Fibroblast of skin of back (primary cell): ENCODE measurements around the gene DOCK6.
"Not testable (repeated sequence)": the region's sequence is repeated elsewhere in the genome, so short reads cannot be mapped to it uniquely, and the experiment has no call there.

Source experiments
- DNase-seq: peaks from one replicate; pipeline ENCODE4 v3.0.0-alpha.2; 2013

Gene DOCK6

DNA sequence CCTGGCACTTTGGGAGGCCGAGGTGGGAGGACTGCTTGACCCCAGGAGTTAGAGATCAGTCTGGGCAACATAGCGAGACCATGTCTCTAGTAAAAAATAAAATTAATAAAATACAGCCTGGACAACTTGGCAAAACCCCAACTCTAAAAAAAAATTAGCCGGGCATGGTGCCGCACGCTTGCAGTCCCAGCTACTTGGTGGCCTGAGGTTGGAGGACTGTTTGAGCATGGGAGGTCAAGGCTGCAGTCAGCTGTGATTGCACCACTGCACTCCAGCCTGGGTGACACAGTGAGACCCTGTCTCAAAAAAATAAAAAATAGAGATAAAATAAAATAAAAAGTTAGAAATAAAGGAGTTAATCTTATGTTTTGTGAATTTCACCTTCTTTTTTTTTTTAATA is 91.2 kb downstream of the DOCK6 start:
- no peak for DNase-seq

DNA sequence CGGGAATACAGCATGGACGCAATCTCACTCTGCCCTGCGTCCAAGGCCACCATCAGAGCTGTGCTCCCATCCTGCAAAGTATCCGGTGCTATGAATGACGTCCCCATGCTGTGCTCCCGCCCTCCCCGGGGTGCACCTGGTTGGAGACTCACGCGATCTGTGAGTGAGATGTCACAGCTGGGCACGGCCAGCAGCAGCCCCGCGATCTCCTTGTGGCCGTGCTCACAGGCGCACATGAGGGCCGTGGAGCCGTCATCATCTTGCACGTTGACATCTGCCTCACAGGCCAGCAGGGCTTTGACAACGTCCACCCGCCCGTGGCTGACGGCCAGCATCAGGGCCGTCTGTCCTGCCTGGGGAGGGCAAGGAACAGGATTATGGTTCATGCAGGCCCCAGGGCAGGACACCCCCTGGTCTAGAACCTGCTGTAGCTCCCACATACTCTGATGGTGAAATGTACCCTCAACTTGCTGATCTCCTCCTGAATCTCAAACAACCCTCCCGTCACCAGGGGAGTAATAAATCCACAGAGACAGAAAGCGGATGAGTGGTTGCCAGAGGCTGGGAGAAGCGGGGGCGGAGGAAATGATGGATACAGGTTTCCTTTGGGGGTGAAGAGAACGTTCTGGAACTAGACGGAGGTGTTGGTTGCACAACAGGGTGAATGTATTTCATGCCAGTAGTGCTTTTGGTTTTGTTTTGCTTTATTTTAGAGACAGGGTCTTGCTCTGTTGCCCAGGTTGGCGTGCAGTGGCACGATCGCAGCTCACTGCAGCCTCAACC is 92.2 kb downstream of the DOCK6 start:
- DNase-seq, result no peak

DNA sequence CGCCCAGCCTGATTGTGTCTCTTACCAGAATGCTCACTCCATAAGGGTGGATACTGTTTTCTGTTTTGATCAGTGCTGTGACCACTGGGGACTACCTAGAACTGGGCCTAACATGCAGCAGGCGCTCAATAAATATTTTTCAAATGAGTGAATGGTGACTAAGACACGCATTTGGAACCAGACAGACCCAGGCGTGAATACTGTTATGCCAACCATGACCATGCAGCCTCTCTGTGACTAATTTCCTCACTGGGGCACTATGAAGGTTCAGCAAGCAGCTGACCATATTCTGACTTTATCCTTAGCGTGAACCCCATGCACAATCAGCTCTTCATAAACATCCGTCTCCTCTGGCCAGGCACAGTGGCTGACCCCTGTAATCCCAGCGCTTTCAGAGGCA is 93.8 kb downstream of the DOCK6 start:
- peak; percentile 97 for DNase-seq

DNA sequence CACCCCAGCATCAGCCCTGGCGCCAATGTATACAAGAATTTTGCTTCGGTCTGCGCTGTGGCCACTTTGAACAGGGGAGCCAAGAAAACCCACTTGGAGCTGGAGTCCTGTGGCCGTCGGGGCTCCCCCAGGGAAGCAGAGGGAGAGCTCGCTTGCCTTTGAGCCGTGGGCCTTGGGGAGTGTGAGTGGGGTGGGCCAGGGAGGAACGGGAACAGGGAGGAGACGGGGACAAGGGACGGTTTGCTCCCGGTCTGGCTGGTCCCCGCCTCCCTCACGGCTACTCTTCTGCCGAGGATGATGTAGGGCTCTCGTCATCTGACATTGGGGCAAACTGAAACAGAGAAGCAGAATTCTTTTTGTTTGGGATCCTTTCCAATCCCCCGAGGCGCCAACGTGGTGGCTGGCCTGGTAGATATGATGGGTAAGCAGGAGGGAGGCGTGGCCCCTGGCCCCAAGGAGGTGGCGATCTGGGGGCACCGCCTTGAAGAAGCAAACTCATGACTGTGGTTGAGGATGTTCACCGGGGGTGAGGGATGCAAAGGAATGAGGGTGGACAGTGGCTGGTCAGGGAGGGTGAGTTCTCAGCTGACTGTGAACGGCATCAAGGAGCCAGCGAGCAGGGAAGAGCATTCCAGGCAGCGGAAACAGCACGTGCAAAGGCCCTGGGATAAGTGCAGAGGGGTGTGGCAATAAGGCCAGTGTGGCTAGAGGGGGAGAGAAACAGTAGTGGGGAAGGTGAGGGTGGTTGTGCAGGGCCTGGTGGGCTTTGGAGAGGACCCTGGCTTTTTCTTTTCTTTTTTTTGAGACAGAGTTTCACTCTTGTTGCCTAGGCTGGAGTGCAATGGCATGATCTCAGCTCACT is 95.8 kb downstream of the DOCK6 start:
- peak; percentile 73 for DNase-seq

DNA sequence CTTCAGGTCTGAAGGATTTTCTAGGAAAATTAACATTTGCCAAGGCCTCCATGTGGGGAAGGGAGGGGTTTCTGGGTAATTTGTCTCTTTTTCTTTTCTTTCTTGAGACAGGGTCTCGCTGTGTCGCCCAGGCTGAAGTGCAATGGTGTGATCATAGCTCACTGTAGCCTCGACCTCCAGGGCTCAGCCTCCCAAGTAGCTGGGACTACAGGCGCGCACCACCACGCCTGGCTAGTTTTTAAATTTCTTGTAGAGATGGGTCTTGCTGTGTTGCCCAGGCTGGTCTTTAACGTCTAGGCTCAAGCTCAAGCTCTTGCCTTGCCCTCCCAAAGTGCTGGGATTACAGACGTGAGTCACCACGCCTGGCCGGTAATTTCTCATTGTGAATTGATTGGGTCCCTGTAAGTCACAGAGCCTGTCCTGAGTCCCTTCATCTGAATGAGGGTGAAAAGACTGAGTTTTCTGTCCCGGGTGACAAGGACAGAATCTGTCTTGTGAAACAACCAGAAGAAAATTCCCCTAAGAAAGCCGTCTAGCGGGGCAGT is 96.8 kb downstream of the DOCK6 start:
- DNase-seq, result peak; percentile 70

DNA sequence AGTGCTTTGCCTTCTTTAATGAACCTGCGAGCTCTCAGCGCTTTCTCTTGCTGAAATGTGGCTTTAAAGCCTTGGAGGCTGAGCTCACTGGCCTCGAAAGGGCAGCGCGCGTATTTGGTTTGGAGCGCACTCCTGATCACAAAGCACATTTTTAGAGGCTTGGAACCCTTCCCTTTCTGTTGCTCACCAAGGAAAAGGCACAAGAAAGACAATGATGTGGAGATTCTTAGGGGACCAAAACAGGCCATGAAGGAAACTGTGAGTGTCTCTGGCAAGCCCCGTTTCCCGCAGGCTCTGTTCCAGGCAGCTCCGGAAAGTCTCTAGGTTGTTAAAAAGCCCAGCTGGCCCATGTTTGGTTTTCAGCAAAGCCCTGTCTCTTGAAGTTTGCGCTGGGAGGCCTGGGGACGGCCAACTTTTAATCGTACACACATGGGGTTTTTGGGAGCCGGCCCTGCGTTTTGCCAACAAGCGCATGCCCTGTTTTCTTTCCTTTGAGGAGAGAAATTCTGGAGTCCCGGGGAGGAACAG is 97.4 kb downstream of the DOCK6 start:
- peak; percentile 59 for DNase-seq

DNA sequence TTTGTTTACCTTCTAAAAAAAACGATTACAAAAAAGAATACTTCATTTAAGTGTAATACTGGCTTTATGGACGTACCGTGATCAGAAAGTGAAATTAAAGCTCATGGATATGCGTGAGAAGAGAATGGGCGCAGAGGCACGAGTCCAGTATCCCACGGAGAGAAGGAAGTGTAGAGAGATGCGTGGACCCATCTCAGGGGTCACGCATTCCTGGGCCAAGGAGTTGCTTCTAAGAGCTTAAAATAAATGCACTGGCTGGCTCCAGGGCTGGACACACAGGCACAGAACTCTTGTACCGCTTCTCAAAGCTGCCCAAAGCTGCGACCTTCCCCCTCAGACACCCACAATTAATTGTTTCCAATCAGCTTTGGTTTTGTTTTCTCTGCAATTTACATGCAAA is 98.0 kb downstream of the DOCK6 start:
- DNase-seq, result no peak

DNA sequence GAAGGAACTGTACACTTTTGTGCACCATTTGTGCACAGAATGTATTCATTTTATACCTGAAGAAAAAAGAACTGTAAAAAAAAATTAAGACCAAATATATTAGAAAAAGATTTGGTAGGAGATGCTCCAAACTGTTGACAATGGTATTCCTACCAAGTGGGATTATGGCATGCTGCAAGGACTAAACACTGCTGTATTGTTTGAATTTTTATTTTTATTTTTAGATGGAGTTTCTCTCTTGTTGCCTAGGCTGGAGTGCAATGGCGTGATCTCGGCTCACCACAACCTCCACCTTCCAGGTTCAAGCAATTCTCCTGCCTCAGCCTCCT is 101.9 kb downstream of the DOCK6 start:
- not testable (repeated sequence) for DNase-seq

DNA sequence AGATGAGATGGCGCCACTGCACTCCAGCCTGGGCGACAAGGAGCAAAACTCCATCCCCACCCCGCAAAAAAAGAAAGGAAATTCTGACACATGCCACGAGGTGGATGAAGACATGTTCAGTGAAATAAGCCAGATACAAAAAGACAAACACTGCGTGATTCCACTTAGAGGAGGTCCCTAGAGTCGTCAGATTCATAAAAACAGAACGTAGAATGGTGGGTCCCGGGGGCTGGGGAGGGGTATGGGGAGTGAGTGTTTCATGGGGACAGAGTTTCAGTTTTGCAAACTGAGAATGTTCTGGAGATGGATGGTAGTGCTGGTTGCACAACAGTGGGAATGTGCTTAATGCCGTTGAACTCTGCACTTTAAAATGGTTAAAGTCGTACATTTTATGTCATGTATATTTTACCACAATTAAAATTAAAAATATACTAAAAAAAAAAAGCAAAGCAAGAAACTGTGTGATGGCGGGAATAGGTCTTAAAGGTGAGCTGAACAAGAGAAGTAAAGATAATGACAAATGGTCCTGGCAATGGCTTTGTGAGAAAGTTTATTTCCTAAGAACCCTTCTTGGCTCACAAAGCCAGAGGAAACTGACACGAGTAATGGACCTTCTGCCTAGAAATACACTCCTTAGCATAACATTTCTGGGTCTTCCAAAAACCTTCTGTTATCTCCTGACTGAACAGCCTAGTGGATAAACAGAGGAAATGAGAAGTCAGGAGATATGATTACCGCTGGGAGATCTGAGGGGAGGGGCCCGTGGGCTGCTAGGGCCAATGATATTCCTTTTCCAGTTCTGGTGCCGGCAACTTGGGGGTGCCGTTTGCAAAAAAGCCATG is 102.5 kb downstream of the DOCK6 start:
- no peak for DNase-seq

DNA sequence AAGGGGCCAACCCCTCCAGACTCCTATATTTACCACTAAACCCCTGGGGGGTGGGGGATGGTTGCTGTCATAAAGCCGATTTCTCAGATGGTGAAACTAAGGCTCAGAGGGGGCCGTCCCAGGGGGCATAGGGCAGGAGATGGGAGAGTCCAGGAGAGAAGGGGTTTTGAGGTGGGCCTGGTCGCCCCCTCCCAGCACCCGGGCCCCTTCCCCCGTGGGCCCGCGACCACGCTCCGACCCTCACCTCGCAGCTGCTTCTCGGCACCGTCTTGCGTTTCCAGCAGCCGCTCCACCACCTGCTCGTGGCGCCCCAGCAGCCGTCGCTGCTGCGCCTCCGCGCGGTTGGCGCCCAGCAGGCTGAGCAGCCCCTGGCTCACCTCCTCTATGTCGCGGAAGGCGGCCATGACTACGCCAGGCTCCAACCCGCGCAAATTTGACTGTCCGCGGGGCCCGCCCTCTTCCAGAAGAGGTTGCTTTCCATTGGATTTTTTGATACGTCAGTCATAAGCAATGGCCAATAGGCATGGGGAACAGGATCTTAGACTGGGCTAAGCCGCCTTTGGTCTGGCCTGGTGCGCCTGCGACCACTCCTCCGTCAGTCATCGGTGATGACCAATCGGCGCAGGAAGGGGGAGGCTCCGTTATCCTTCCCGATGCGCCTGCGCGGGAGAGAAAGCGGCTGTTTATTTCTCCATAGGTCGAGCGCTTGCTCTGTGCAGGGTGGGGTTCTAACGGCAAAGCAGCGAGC is 106.8 kb downstream of the DOCK6 start, which contains the start of gene SPC24:
Gene SPC24, minus strand, starts transcription at position 410 of the 748 bp plus-strand sequence. Its CDS starts 6 bp downstream, at position 404.
- peak; percentile 98 for DNase-seq

DNA sequence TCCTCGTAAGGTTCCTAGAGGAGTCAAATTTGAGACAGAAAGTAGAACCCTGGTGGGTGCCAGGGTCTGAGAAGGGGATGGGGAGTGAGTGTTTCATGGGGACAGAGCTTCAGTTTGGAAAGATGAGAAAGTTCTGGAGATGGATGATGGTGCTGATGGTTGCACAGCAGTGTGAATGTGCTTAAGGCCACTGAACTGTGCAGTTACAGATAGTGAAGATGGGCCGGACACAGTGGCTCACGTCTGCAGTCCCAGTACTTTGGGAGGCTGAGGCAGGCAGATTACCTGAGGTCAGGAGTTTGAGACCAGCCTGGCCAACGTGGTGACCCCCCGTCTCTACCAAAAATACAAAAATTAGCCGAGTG is 107.7 kb downstream of the DOCK6 start:
- DNase-seq, result no peak

DNA sequence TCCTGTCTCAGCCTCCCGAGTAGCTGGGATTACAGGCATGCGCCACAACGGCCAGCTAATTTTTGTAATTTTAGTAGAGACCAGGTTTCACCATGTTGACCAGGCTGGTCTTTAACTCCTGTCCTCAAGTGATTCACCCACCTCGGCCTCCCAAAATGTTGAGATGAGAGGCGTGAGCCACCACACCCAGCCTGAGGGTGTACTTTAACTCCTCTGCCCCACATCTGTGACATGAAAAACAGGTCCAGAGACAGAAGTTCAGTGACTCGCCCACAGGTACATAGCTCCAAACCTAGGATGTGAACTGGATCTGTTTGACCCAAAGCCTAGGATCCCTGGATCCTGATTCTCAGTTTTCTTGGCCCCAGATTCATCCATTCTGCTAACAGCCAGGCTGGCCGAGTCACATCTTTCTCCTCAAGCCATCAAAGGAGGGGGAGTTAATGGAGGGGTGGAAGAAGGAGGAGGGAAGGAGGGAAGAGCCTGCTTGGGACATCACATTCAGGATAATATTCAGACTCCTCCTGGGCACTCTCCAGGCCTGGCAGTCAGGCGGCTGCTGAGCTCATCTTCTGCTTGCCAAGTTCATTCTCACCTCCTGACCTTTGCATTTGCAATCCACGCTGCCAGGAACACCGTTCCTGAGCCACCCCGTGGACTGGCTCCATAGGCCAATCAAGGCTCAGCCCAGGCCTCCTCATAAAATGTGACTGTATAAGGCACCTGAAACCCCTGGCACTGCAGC is 109.8 kb downstream of the DOCK6 start:
- peak; percentile 30 for DNase-seq

DNA sequence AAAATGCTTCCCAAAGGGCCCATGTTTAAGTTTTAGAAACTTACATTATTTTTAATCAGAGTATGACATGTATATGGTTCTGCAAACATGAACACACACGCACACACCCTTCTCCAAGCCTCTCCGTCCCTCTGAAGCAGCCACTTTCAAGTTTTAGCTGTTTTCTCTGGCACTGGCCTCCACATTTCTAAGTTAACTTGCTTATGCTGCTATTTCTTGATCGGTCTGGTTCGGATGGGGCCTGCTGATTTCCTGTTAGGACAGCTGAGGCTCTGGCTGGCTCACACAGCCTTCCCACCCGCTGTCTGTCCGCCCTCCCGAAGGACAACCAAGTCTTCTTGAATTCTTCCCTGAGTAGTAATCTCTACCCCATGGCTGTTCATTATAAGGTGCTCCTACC is 111.1 kb downstream of the DOCK6 start:
- no peak for DNase-seq
